Activated CD8-positive, alpha-beta T cell treated with anti-CD3 and anti-CD28 coated beads, Interleukin-2, amount 10 ng/mL, durations not matched to agents 7 days and 5 days (primary cell): ENCODE measurements around the gene TMEM14B. TPM values are rescaled to one million over a fixed set of nuclear protein-coding genes. Genes with fewer than 3 reads are reported as not detected.
"Not testable (repeated sequence)": the region's sequence is repeated elsewhere in the genome, so short reads cannot be mapped to it uniquely, and the experiment has no call there.

Experiments used
- ATAC-seq: fragments of 150-1000 bp; cut with Tn5 transposase; one replicate; pipeline ENCODE4 v1.10.0; 2021; ENCODE audit warnings: moderate library complexity
- CTCF ChIA-PET: fragments of 350-600 bp; sonication (Branson Sonifier 250); formaldehyde crosslinking; loops from one replicate; lab custom pipeline; 2021; ENCODE audit warnings: antibody characterized with exemption; lab: Charles Lee
- POLR2A ChIA-PET: fragments of 350-600 bp; sonication (Branson Sonifier 250); formaldehyde crosslinking; loops from one replicate; lab custom pipeline; 2021; ENCODE audit warnings: antibody characterized with exemption; lab: Charles Lee
- DNase-seq: peaks from one replicate; pipeline ENCODE4 v3.0.0-alpha.2; 2020
- H3K27ac Mint-ChIP-seq: one replicate; pipeline ENCODE4 v1.8.0; 2021; ENCODE audit warnings: mild to moderate bottlenecking, mixed read lengths
- H3K27me3 Mint-ChIP-seq: one replicate; pipeline ENCODE4 v1.8.0; 2021; ENCODE audit warnings: low read depth, mixed read lengths
- H3K36me3 Mint-ChIP-seq: one replicate; pipeline ENCODE4 v1.8.0; 2021; ENCODE audit warnings: low read depth, mixed read lengths
- H3K4me1 Mint-ChIP-seq: one replicate; pipeline ENCODE4 v1.8.0; 2021; ENCODE audit warnings: low read depth, mixed read lengths
- H3K4me3 Mint-ChIP-seq: one replicate; pipeline ENCODE4 v1.8.0; 2021; ENCODE audit warnings: mild to moderate bottlenecking, mixed read lengths
- H3K9me3 Mint-ChIP-seq: one replicate; pipeline ENCODE4 v1.8.0; 2022; ENCODE audit warnings: mixed read lengths; ENCODE audit not compliant: insufficient read depth
- total RNA-seq, 2 experiments: library from RNA; stranded (reverse); gene quantifications; one replicate each; pipeline ENCODE4 v1.2.3, GENCODE V29; 2021

The TMEM14B gene
- total RNA-seq, 2 experiments from 2014 or later, result 85.7 to 92.6 TPM

GRCh38 chr6:10746915-10747250 is 722 bp upstream of the TMEM14B start:
- POLR2A ChIA-PET, result interaction anchor here (0.6 to 3.9 kb wide), 7 partner anchors 9 to 219 kb away, joined by 3 to 39 read pairs (median 3); partner anchors contain the start of genes C6orf52, PAK1IP1 and TMEM14C
- no peaks in the 10 kb centered on the region for H3K9me3 Mint-ChIP-seq
- ATAC-seq, result no peak
- H3K4me1 Mint-ChIP-seq, result peaks cover 45% of the 10 kb centered on the region
- DNase-seq, result no peak
- peaks cover 33% of the 10 kb centered on the region for H3K36me3 Mint-ChIP-seq
- peak overlapping the region; percentile 95 for H3K27ac Mint-ChIP-seq
- peak overlapping the region; percentile 96 for H3K4me3 Mint-ChIP-seq
- CTCF ChIA-PET, result interaction anchor here (0.6 to 2.1 kb wide), 9 partner anchors 13 to 268 kb away, joined by 3 to 11 read pairs (median 4); partner anchors contain the start of genes C6orf52, PAK1IP1 and TMEM14C
- H3K27me3 Mint-ChIP-seq, result no peaks in the 10 kb centered on the region

GRCh38 chr6:10749734-10750133 is 2.1 kb downstream of the TMEM14B start:
- DNase-seq (no peak), ATAC-seq (no peak)
- no peaks in the 10 kb centered on the region for H3K27me3 Mint-ChIP-seq
- peak overlapping the region; percentile 22 for H3K27ac Mint-ChIP-seq
- H3K9me3 Mint-ChIP-seq, result no peaks in the 10 kb centered on the region
- ChIA-PET CTCF (no interaction called here), POLR2A (interaction anchor here (3.9 kb wide), 1 partner anchor 29 kb away, joined by 39 read pairs; the partner anchor contains the start of gene TMEM14C)
- peaks cover 45% of the 10 kb centered on the region for H3K4me1 Mint-ChIP-seq
- H3K4me3 Mint-ChIP-seq, result no peak overlapping the region
- H3K36me3 Mint-ChIP-seq, result peaks cover 45% of the 10 kb centered on the region

GRCh38 chr6:10750568-10750967 is 3.0 kb downstream of the TMEM14B start:
- CTCF ChIA-PET, H3K4me3 Mint-ChIP-seq: not testable (repeated sequence)
- H3K4me1 Mint-ChIP-seq, result peaks cover 41% of the 10 kb centered on the region

GRCh38 chr6:10751757-10752156 is 4.2 kb downstream of the TMEM14B start:
- ATAC-seq, DNase-seq, H3K4me3 Mint-ChIP-seq, H3K27ac Mint-ChIP-seq, H3K9me3 Mint-ChIP-seq, POLR2A ChIA-PET, H3K27me3 Mint-ChIP-seq, CTCF ChIA-PET: not testable (repeated sequence)
- peaks cover 31% of the 10 kb centered on the region for H3K4me1 Mint-ChIP-seq
- peaks cover 64% of the 10 kb centered on the region for H3K36me3 Mint-ChIP-seq

More at GRCh38 chr6:10750568-10750967, 3.0 kb downstream of the TMEM14B start:
- H3K36me3 Mint-ChIP-seq, result peaks cover 53% of the 10 kb centered on the region
- H3K27me3 Mint-ChIP-seq, ATAC-seq, H3K9me3 Mint-ChIP-seq, POLR2A ChIA-PET, DNase-seq: not testable (repeated sequence)
- peak overlapping the region; percentile 2 for H3K27ac Mint-ChIP-seq

DNA sequence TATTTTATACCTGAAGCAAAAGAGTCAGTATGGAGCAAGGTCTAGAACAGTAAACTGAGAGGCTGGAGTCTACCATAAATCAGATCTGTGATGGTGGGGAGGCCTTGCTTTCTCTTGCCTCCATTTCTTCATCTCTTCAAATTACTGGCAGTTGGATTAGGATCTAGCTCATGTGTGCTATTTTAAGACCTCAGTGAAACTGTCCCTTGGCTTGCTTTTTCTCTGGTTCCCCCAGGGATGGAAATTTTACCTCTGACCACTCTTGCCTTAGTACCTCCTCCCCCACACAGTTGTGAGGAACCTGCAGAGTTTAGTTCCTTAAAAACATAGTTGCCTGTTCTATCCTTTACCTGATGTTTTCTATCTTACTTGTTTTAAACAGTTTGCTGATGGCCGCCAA is 8.5 kb downstream of the TMEM14B start:
- Mint-ChIP-seq H3K9me3 (no peaks in the 10 kb centered on the region), H3K27ac (no peak overlapping the region), H3K36me3 (peaks cover 69% of the 10 kb centered on the region), H3K27me3 (no peaks in the 10 kb centered on the region), H3K4me3 (no peak overlapping the region), H3K4me1 (peaks cover 11% of the 10 kb centered on the region)
- ATAC-seq, result no peak
- DNase-seq, result no peak
- CTCF ChIA-PET, result no interaction called here
- POLR2A ChIA-PET, result no interaction called here

DNA sequence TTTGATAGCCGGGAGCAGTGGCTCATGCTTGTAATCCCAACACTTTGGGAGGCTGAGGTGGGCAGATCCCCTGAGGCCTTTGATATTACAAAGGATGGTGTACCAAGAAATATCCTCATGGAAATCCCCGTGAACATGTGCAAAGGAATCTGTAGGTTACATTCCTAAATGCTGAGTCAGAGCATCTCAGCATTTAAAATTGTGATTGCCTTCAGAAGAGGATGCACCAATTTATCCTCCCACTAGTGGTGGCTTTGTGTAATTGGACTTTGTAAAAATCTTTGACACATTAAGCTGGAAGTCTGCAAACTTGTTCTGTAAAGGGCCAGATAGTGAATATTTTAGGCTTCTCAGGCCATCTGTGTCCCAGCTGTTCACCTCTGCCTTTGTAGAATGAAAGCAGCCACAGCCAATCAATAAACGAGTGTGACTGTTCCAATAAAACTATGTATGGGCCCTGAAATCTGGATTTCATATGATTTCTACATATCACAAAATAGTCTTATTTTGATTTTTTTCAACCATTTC is 11.8 kb downstream of the TMEM14B start:
- CTCF ChIA-PET, result interaction anchor here (0.6 to 2.1 kb wide), 11 partner anchors 11 to 1316 kb away, joined by 3 to 6 read pairs (median 4); partner anchors contain the start of gene TMEM14B
- ATAC-seq (peak; percentile 58), DNase-seq (no peak)
- H3K9me3 Mint-ChIP-seq, result no peaks in the 10 kb centered on the region
- H3K4me3 Mint-ChIP-seq, result no peak overlapping the region
- H3K4me1 Mint-ChIP-seq, result peaks cover 5% of the 10 kb centered on the region
- H3K27ac Mint-ChIP-seq, result no peak overlapping the region
- POLR2A ChIA-PET, result no interaction called here
- H3K36me3 Mint-ChIP-seq, result peaks cover 63% of the 10 kb centered on the region
- H3K27me3 Mint-ChIP-seq, result no peaks in the 10 kb centered on the region

DNA sequence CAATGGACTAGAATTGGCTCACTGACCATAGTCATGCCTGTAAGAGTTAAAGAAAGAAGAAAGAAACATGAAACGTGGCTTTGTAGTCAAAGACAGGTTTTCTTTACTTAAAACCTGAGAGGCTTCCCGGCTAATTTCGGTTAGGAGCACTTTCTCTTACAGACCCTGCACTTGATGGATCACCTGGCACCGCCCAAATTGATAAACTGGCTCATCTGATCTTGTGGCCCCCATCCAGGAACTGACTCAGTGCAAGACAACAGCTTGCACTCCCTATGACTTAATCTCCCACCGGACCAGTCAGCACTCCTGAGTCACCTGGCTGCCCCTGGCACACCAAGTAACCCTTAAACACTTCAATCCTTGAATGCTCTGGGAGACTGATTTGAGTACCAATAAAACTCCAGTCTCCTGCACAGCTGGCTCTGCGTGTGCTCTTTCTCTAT is 12.3 kb downstream of the TMEM14B start:
- no peak overlapping the region for H3K27ac Mint-ChIP-seq
- no peaks in the 10 kb centered on the region for H3K27me3 Mint-ChIP-seq
- no peak for DNase-seq
- no peak overlapping the region for H3K4me3 Mint-ChIP-seq
- peaks cover 58% of the 10 kb centered on the region for H3K36me3 Mint-ChIP-seq
- peaks cover 5% of the 10 kb centered on the region for H3K4me1 Mint-ChIP-seq
- ChIA-PET CTCF (interaction anchor here (0.6 to 2.1 kb wide), 12 partner anchors 12 to 1316 kb away, joined by 3 to 6 read pairs (median 4); partner anchors contain the start of gene TMEM14B), POLR2A (interaction anchor here (0.8 kb wide), 1 partner anchor 39 kb away, joined by 3 read pairs; no protein-coding TSS in a partner anchor)
- ATAC-seq, result no peak
- no peaks in the 10 kb centered on the region for H3K9me3 Mint-ChIP-seq

GRCh38 chr6:10763006-10763405 is 15.4 kb downstream of the TMEM14B start:
- H3K27me3 Mint-ChIP-seq, result no peaks in the 10 kb centered on the region
- CTCF ChIA-PET, result no interaction called here
- peaks cover 5% of the 10 kb centered on the region for H3K4me1 Mint-ChIP-seq
- no peak for ATAC-seq
- no peak overlapping the region for H3K27ac Mint-ChIP-seq
- peaks cover 32% of the 10 kb centered on the region for H3K36me3 Mint-ChIP-seq
- no peak for DNase-seq
- H3K4me3 Mint-ChIP-seq, result no peak overlapping the region
- POLR2A ChIA-PET, result no interaction called here
- H3K9me3 Mint-ChIP-seq, result no peaks in the 10 kb centered on the region

GRCh38 chr6:10769419-10769818 is 21.8 kb downstream of the TMEM14B start:
- Mint-ChIP-seq H3K36me3 (peaks cover 8% of the 10 kb centered on the region), H3K4me1 (no peaks in the 10 kb centered on the region), H3K4me3 (no peak overlapping the region), H3K27ac (no peak overlapping the region), H3K9me3 (no peaks in the 10 kb centered on the region), H3K27me3 (no peaks in the 10 kb centered on the region)
- ChIA-PET CTCF (interaction anchor here (0.7 to 1.7 kb wide), 2 partner anchors 258 to 291 kb away, joined by 3 to 4 read pairs; no protein-coding TSS in a partner anchor), POLR2A (interaction anchor here (0.6 kb wide), 1 partner anchor 157 kb away, joined by 4 read pairs; no protein-coding TSS in a partner anchor)
- DNase-seq (no peak), ATAC-seq (no peak)

DNA sequence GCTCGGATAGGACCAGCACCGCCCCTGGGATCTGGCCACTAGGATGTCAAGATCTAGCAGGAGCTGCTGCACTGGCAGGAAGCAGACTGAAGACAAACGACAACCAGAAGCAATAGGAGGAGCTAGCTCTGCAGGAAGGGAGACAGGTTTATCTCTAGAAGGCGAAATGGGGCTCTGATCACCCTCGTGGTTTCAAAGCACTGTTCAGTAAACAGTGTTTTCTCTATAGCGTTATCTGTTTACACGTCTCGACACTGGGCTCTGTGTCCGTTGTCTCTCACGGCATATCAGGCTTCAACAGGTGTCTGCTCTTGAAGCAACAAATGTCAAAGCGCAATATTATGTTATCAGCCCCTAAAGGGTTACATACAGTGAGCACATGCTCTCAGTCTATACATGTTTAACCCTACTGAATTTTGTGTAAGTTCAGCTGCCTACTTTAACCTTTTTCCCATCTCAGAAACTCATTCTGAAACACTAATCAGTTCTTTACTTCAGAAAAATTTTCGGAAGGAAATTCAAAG is 23.8 kb downstream of the TMEM14B start:
- ChIA-PET CTCF (no interaction called here), POLR2A (no interaction called here)
- ATAC-seq (no peak), DNase-seq (no peak)
- H3K36me3 Mint-ChIP-seq, result peaks cover 14% of the 10 kb centered on the region
- no peaks in the 10 kb centered on the region for H3K9me3 Mint-ChIP-seq
- H3K4me1 Mint-ChIP-seq, result peaks cover 4% of the 10 kb centered on the region
- H3K27me3 Mint-ChIP-seq, result no peaks in the 10 kb centered on the region
- H3K27ac Mint-ChIP-seq, result peak overlapping the region; percentile 11
- no peak overlapping the region for H3K4me3 Mint-ChIP-seq

DNA sequence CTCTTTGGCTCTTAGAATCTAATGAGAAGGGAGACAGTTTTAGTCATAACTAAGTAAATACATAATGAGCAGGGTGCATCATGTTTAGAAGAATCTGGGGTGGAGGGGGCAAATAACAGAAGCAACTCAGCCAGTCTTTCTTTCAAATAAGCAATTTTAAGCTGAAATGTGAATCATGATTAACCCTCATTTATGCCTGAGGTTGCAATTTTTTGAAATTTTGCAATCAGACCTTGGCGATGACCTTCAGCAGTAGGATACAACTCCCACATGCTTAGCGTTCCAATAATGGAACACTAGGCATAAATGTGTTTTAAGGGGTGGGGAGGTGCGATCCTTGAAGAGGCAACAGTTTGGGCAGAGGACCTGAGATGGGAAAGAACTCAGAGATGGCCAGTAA is 30.6 kb downstream of the TMEM14B start:
- H3K9me3 Mint-ChIP-seq, result no peaks in the 10 kb centered on the region
- no peak for DNase-seq
- no peak for ATAC-seq
- H3K4me3 Mint-ChIP-seq, result no peak overlapping the region
- ChIA-PET CTCF (no interaction called here), POLR2A (no interaction called here)
- peaks cover 13% of the 10 kb centered on the region for H3K4me1 Mint-ChIP-seq
- no peak overlapping the region for H3K27ac Mint-ChIP-seq
- peaks cover 12% of the 10 kb centered on the region for H3K36me3 Mint-ChIP-seq
- H3K27me3 Mint-ChIP-seq, result no peaks in the 10 kb centered on the region

GRCh38 chr6:10779076-10779475 is 31.5 kb downstream of the TMEM14B start:
- H3K27ac Mint-ChIP-seq, result no peak overlapping the region
- no peaks in the 10 kb centered on the region for H3K9me3 Mint-ChIP-seq
- no peak overlapping the region for H3K4me3 Mint-ChIP-seq
- peaks cover 14% of the 10 kb centered on the region for H3K36me3 Mint-ChIP-seq
- no peaks in the 10 kb centered on the region for H3K27me3 Mint-ChIP-seq
- H3K4me1 Mint-ChIP-seq, result peaks cover 13% of the 10 kb centered on the region
- no peak for DNase-seq
- POLR2A ChIA-PET, result interaction anchor here (1.1 kb wide), 1 partner anchor 31 kb away, joined by 3 read pairs; the partner anchor contains the start of gene TMEM14B
- CTCF ChIA-PET, result no interaction called here
- no peak for ATAC-seq
